GM21528 (cell line): Measurements from ENCODE around the gene KIAA1614.

Experiments
- ATAC-seq: cut with Tn5 transposase; IDR thresholded peaks from one replicate; pipeline ENCODE4 v1.9.1; 2021; ENCODE audit warnings: mild to moderate bottlenecking, moderate library complexity; ENCODE audit not compliant: unreplicated experiment, low FRiP score

KIAA1614 gene

DNA sequence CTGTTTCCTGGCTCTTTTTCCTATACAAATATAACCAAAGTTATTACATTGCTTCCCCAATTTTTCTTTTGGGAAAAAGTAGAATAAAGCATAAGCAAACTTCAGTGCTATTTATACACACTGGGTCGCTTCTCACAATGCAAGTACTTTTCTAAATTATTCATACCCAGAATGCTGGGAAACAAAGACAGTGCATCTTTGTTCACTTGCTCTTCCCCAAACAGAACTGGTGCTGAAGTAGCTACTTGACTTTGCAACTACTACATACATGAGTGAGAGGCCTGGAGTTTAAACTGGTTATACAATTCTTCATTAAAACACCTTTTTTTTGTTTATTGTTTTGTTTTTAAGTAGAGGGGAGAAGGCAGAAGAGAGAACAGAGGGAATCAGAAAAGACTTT lies 69.7 kb downstream of the KIAA1614 start:
- no peak for ATAC-seq

- ATAC-seq = no peak
Observed at GRCh38 chr1:180988253-180988752, 75.6 kb downstream of the KIAA1614 start.

DNA sequence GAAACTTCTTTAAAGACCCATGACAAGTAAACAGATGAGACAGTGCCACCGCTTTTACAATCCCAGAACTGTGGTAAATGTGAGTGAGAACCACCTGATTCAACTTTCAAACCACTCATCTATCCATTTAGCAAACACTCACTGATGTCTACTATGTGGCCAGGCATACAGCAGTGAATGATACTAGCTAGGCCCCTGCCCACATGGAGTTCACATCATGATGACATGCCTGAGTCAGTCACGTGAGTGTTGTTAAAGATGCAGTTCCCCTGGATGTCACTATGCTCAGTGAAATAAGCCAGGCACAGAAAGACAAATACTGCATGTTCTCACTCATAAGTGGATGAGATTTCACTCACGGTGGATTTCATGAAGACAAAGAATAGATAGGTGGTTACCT lies 81.6 kb downstream of the KIAA1614 start:
- ATAC-seq = no peak

GRCh38 chr1:180997843-180998504 lies 85.3 kb downstream of the KIAA1614 start:
- no peak for ATAC-seq
